HG02981 (cell line): ENCODE measurements around the gene FITM1.
A peak's percentile ranks its signal among the peaks of the same experiment; 100 is the strongest.

Source experiments
- ATAC-seq: cut with Tn5 transposase; IDR thresholded peaks from one replicate; pipeline ENCODE4 v1.9.1; 2021; ENCODE audit warnings: mild to moderate bottlenecking, moderate library complexity; ENCODE audit not compliant: unreplicated experiment

Gene FITM1

DNA sequence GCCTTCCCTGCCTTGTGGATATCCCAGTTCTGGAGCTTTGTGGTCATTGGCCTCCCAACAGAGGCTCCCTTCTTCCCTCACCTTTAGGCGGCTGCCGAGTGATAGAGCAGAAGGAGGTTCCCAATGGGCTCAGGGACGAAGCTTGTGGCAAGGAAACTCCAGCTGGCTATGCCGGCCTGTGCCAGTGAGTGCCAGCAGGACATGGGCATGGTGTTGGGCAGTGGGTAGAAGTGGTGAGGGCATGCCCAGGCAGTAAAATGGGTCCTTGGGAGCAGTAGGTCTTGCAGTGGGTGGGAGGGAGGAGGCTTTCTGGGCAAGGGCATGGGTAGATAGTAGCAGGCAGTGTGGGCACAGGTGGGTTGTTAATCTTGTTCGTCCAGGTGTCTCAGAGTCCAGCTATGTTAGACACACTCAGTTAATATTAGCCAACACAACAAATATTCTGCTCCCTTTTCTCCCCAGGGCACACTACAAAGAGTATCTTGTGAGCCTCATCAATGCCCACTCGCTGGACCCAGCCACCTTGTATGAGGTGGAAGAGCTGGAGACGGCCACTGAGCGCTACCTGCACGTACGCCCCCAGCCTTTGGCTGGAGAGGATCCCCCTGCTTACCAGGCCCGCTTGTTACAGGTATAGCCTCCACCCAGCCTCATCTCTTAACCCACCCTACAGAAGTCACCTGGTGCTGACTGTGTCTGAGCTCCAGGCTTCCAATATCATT is 29.5 kb downstream of the FITM1 start:
- ATAC-seq = no peak

GRCh38 chr14:24160499-24160849 is 30.0 kb downstream of the FITM1 start:
- no peak for ATAC-seq

DNA sequence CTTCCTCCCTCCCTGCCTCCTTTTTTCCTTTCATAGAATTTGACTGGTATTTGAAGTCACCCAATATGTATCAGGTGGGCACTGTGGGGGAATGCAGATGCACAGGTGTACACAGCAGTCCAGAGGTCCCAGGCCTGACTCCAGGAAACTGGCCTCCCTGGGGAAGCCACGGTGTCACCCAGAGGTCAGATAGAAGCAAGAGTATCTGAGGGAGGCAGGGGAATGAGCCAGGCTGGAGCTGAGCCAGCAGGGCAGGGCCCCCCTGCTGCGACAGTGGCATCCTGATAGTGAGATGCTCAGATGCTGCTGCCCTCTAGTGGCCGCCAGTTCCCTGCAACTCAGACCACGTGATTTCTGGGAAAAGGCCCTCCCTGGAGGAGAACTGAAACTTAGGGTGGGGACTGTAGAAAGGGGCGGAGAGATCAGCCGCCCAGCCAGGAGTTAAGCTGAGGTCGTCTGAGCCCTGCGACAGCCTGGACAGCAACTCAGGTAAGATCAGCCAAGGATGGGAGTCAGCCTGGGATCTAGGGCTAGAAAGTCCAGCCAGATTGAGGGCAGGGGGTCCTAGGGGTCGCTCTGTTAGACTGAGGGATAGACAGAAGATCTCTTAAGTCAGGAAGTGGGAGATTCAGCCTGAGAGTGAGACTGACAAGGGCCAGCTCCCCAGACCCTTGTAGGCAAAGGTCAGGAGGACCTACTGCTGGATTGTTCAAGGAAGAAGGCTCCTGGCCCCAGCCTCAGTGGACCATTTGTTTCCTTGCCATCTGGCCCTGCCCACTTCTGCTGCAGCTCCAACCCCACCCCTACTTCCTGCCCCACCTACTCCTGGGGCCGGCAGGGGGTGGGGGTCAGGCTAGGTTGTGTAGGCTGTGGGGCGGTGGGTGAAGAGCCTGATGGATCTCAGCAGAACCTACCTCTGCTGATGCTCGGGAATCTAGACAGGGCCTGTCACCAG is 30.7 kb downstream of the FITM1 start, which contains the start of gene IRF9:
Gene IRF9, plus strand, starts transcription at position 416 of the 955 bp plus-strand sequence. CDS start 880 bp downstream, outside the sequence.
- peak; percentile 76 for ATAC-seq

DNA sequence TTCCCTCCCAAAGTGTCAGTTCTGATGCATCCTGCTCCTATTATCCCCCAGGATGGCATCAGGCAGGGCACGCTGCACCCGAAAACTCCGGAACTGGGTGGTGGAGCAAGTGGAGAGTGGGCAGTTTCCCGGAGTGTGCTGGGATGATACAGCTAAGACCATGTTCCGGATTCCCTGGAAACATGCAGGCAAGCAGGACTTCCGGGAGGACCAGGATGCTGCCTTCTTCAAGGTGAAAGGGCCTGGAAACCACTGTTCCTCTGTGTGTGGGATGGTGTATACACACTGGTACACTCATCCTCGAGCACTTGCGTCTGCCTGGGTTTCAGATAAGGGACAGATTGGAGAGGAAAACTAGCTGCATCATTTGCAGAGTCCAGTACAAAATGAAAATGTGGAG is 31.6 kb downstream of the FITM1 start:
- ATAC-seq = no peak

DNA sequence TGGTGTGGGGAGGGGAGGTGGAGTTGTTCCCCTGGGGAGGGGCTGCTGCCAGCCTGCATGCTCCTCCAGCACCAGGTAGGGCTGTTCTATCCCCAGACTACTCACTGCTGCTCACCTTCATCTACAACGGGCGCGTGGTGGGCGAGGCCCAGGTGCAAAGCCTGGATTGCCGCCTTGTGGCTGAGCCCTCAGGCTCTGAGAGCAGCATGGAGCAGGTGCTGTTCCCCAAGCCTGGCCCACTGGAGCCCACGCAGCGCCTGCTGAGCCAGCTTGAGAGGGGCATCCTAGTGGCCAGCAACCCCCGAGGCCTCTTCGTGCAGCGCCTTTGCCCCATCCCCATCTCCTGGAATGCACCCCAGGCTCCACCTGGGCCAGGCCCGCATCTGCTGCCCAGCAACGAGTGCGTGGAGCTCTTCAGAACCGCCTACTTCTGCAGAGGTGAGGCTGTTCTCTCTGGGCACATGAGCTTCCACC is 34.1 kb downstream of the FITM1 start:
- ATAC-seq = no peak

- ATAC-seq = no peak
These were observed 35.3 kb downstream of the FITM1 start for GRCh38 chr14:24165785-24166184.

- ATAC-seq = no peak
These were observed 37.1 kb downstream of the FITM1 start for GRCh38 chr14:24167469-24168114.

DNA sequence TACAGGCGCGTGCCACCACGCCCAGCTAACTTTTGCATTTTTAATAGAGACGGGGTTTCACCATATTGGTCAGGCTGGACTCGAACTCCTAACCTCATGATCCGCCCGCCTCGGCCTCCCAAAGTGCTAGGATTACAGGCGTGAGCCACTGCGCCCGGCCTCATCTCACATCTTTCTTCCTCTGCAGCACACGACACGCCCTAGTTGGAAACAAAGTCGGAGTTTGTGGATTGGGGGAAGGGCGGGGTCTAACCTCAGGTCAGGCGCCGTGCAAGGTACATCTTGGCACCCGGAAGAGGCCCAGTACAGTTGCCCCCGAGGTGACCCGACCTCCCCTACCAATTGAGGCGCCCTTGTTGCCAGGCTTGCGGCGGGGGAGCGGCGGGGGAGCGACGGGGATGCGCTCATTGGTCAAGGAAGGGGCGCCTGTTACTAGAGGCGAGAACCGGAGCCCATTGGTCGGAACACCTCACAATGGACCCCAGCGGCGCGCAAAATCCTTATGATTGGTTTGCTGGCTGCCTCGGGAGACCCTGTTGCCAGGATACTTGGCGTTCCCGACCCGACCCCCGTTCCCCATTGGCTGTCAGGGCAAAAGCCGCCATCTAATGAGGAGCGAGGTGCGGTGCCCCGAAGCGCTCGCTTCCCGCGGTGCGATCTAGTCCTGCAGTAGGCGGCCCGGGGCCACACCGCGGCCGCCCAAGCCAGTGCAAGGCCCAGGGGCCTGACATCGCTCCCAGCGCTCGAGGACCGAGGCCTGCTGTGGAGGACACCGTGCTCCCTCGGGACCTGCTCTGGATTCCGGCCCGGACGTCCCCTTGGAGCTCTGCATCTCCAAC is 41.2 kb downstream of the FITM1 start, which contains the start of gene REC8:
Gene REC8, plus strand, starts transcription at position 659 of the 839 bp plus-strand sequence. CDS start 473 bp downstream, outside the sequence.
- ATAC-seq = peak; percentile 81

- ATAC-seq = no peak
These were observed 41.9 kb downstream of the FITM1 start for GRCh38 chr14:24172261-24172860.

DNA sequence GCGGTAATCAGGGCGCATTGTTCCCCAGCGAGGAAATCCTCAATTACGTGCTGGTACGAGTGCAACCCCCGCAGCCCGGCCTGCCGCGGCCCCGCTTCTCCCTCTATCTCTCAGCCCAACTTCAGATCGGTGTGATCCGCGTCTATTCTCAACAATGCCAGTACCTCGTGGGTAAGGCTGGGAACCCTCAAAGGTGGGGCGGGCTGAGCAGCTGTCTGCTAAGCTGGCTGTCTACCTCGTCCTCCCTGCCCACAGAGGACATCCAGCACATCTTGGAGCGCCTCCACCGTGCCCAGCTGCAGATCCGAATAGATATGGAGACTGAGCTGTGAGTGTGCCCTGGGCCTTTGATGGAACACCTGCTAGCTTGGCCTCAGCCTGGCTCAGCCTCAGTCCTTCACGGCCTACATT is 42.4 kb downstream of the FITM1 start:
- ATAC-seq = no peak

- no peak for ATAC-seq
These were observed 46.1 kb downstream of the FITM1 start for GRCh38 chr14:24176599-24176998.

GRCh38 chr14:24177041-24177825 is 46.8 kb downstream of the FITM1 start:
- no peak for ATAC-seq

DNA sequence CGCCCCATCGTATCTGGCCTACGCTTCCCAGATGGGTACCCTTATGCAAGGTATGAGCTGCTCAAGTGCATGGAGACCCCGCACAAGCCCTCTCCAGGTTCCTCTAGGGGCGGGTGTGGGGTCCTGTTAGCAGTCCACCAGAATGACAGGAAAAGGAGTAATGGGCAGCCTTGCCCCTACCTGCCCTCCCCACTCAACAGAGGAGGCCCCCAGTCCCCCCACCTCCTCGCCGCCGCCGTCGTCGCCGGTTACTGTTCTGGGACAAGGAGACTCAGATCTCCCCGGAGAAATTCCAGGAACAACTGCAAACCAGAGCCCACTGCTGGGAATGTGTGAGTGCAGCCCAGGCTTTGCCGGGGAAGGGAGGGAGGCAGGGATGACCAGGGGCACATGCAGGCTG is 47.4 kb downstream of the FITM1 start:
- no peak for ATAC-seq

DNA sequence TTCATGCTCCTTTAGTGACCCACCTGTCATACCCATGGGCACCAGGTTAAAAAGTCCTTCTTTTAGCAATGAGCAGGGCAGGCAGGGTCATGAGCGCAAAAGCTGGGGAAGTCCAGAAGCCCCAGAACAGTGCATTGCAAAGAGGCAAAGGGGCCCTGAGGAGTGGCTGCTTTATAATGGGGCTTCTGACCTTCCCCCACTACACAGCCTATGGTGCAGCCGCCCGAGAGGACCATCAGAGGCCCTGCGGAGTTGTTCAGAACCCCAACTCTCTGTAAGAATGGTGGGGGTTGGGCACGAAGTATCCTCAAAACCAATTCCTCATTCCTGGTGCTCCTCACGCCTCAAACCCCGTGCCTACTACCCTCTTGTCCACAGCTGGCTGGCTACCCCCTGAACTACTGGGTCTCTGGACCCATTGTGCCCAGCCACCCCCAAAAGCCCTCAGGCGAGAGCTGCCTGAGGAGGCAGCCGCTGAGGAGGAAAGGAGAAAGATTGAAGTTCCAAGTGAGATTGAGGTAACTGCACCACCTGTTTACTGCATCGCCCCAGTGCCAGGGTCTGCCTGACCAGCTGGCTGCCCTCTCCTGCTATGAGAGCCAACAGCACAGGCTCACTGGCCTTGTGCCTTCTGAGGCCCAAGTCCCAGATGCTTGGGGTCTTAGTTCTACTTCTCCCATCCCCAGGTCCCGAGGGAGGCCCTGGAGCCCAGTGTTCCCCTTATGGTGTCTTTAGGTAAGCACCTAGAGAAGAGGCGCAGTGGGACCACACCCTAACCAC is 48.1 kb downstream of the FITM1 start:
- no peak for ATAC-seq

- ATAC-seq = no peak
These were observed 49.0 kb downstream of the FITM1 start for GRCh38 chr14:24179294-24179960.

DNA sequence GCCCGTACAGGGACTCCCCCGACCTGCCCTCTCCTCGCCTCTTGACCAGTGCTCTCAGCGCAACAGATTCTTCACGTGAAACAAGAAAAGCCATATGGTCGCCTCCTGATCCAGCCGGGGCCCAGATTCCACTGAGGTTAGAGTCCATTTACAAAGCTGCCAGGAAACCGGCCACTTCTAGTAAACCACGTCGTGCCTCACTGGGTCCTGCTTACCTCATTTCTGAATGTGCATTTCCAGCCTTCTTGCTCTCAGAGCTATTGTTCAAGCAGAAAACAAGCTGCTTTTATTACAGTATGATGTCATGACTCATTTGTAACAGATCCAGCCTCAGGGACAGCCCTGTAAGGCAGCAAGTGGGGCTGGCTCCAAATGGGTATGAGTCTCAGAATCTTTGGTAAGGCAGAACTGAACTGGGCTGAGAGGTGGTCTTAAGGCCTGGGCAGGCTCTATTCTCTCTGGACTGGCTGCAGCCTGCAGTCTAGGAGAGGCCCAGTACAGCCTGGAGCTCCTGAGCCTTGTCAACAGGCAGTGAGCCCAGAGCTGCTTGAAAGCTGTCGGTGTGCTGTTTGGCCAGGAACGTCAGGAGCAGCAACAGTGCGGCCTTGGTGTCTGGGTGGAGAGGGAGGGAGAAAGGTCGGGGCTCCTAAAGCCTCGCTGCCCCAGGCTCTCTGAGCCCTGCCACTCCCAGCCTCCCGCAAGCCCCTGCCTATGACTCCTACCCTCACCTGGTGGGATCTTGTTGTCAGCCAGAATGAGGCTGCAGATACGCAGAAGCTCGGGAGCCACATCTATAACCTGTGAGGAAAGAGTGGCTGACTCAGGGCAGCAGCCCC is 49.7 kb downstream of the FITM1 start:
- ATAC-seq = no peak
